BLaER1 (cell line): Measurements from ENCODE around the gene PDE1C.

ENCODE experiments used
- H3K27ac ChIP-seq: shearing (Covaris generic); formaldehyde crosslinking; 2 replicates; pipeline ENCODE4 v1.8.1; 2022
- H3K27me3 ChIP-seq: shearing (Covaris generic); formaldehyde crosslinking; 2 replicates; pipeline ENCODE4 v1.8.1; 2022
- H3K36me3 ChIP-seq: shearing (Covaris generic); formaldehyde crosslinking; 2 replicates; pipeline ENCODE4 v1.8.1; 2022
- H3K4me1 ChIP-seq: shearing (Covaris generic); formaldehyde crosslinking; 2 replicates; pipeline ENCODE4 v1.8.1; 2022
- H3K4me2 ChIP-seq: shearing (Covaris generic); formaldehyde crosslinking; 2 replicates; pipeline ENCODE4 v1.8.1; 2022
- H3K4me3 ChIP-seq: shearing (Covaris generic); formaldehyde crosslinking; 2 replicates; pipeline ENCODE4 v1.8.1; 2022
- H3K9ac ChIP-seq: shearing (Covaris generic); formaldehyde crosslinking; 2 replicates; pipeline ENCODE4 v1.8.1; 2022
- H3K9me3 ChIP-seq: shearing (Covaris generic); formaldehyde crosslinking; 2 replicates; pipeline ENCODE4 v1.8.1; 2022
- H4K20me1 ChIP-seq: shearing (Covaris generic); formaldehyde crosslinking; 2 replicates; pipeline ENCODE4 v1.8.1; 2022
- Cebpa-rat ChIP-seq: shearing (Covaris generic); IDR thresholded peaks from 2 replicates; pipeline ENCODE4 v1.8.1; 2022

The PDE1C gene

DNA sequence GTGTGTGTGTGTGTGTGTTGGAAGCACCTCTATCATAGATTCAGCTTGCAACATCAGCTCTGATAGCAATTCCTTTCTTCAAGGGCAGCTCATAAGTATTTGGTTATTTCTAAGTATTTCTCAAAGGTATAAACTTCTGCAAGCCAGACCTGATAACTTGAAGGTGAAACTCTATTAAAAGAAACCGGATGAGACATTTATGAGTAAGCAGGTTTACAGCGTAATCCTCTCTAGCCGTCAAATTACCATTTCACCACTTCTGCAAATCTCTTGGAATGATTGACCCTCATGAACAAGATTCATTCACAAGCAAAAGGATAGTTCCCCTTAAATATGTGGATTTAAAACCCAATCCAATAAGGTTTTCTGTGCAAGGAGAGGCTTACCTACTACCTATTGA, 23.1 kb downstream of the PDE1C start:
- H3K4me3 ChIP-seq, result no peak overlapping the region
- H3K9me3 ChIP-seq, result no peaks in the 10 kb centered on the region
- no peak overlapping the region for H3K9ac ChIP-seq
- no peaks in the 10 kb centered on the region for H3K36me3 ChIP-seq
- no peak overlapping the region for H3K27ac ChIP-seq
- H3K4me1 ChIP-seq, result peaks cover 34% of the 10 kb centered on the region
- no peak overlapping the region for H3K4me2 ChIP-seq
- H3K27me3 ChIP-seq, result no peaks in the 10 kb centered on the region
- no peaks in the 10 kb centered on the region for H4K20me1 ChIP-seq
- TF ChIP-seq Cebpa-rat, result no peak

DNA sequence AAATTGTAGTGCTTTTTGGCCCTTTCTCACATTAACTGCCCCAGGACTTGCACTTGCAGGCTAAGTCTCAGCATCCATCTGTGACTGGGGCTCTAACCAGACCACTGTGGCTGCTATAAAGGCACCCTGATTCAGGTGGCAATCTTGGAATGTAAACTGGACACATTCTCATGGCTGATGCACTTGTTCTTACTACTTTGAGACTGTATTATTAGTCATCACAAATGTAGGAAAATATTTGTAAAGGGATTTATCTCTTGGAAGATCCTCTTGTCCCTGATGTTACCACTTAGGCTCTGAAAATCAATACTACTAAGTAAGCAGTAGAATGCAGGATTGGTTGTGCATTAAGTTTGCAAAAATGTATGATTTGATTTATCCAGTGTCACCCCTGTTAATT, 25.0 kb downstream of the PDE1C start:
- Histone ChIP-seq H3K27me3 (no peaks in the 10 kb centered on the region), H3K9me3 (no peaks in the 10 kb centered on the region), H3K4me3 (no peak overlapping the region), H4K20me1 (no peaks in the 10 kb centered on the region), H3K36me3 (no peaks in the 10 kb centered on the region), H3K4me1 (peaks cover 46% of the 10 kb centered on the region), H3K27ac (no peak overlapping the region), H3K9ac (no peak overlapping the region), H3K4me2 (no peak overlapping the region)
- no peak for TF ChIP-seq Cebpa-rat

DNA sequence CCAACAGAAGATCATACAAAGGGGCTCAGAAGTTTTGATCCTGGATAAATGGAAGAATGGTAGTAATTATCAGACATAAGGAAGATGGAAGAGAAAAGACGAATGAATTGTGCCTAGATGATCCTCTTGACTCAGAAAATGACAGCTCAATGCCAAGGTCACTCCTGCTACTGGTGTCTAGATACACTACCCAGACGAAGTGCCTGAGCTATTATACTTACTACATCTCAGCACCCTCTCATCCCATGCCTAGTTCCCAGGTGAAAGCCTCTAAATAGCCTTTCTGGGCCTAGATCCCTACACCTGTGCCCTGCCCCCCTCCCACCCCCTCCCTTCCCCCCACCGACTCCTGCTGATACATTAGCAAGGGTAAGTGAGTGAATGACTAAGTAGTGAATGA, 25.5 kb downstream of the PDE1C start:
- Histone ChIP-seq H3K27me3 (no peaks in the 10 kb centered on the region), H4K20me1 (no peaks in the 10 kb centered on the region), H3K9me3 (no peaks in the 10 kb centered on the region), H3K4me3 (no peak overlapping the region), H3K36me3 (no peaks in the 10 kb centered on the region), H3K9ac (no peak overlapping the region), H3K4me2 (no peak overlapping the region), H3K27ac (no peak overlapping the region), H3K4me1 (peaks cover 42% of the 10 kb centered on the region)
- no peak for TF ChIP-seq Cebpa-rat

DNA sequence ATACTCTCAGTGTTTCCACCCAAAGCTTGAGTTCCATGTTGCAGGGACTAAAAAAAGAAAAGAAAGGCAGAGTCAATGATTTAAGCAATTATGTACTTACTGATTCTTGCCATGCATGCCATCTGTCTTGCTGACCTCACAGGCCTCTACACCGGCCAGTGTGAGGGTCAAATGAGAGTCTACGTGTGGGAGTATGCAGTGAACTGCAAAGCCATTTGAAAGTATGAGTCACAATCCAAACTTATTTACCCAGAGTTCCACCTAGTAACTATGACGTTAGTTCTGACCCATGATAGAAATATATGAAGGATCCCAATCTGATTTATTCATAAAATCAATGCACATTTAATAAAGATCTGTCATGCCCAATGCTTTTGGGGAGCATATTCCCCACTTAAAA, 26.5 kb downstream of the PDE1C start:
- no peak for TF ChIP-seq Cebpa-rat
- no peak overlapping the region for H3K27ac ChIP-seq
- no peak overlapping the region for H3K4me2 ChIP-seq

DNA sequence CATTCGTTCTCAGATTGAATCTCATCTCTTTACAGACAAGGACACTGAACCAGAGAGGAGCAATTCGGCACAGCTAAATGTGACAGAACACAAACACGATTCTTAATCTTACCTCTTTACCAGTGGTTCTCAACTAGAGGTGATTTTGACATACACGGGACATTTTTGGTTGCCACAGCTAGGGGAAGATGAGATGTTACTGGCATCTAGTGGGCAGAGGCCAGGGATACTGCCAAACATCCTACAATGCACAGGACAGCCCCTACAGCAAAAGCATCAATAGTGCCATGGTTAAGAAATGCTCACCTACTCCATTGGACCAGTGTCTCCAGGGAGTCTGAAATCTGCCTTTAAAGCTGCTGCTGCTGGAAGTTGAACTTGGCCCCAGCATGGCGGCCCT, 27.3 kb downstream of the PDE1C start:
- H3K27me3 ChIP-seq, result no peaks in the 10 kb centered on the region
- H3K36me3 ChIP-seq, result no peaks in the 10 kb centered on the region
- peaks cover 24% of the 10 kb centered on the region for H3K4me1 ChIP-seq
- no peak overlapping the region for H3K9ac ChIP-seq
- H3K9me3 ChIP-seq, result no peaks in the 10 kb centered on the region
- no peak for TF ChIP-seq Cebpa-rat
- no peaks in the 10 kb centered on the region for H4K20me1 ChIP-seq
- H3K4me3 ChIP-seq, result no peak overlapping the region
- peak overlapping the region; percentile 20; the same call in 1 of the 2 replicates for H3K4me2 ChIP-seq
- H3K27ac ChIP-seq, result no peak overlapping the region

More for the DNA sequence above, 26.5 kb downstream of the PDE1C start:
- H3K4me3 ChIP-seq, result no peak overlapping the region
- H3K36me3 ChIP-seq, result no peaks in the 10 kb centered on the region
- H3K9ac ChIP-seq, result no peak overlapping the region
- H4K20me1 ChIP-seq, result no peaks in the 10 kb centered on the region
- no peaks in the 10 kb centered on the region for H3K27me3 ChIP-seq
- H3K4me1 ChIP-seq, result peaks cover 32% of the 10 kb centered on the region
- H3K9me3 ChIP-seq, result no peaks in the 10 kb centered on the region

DNA sequence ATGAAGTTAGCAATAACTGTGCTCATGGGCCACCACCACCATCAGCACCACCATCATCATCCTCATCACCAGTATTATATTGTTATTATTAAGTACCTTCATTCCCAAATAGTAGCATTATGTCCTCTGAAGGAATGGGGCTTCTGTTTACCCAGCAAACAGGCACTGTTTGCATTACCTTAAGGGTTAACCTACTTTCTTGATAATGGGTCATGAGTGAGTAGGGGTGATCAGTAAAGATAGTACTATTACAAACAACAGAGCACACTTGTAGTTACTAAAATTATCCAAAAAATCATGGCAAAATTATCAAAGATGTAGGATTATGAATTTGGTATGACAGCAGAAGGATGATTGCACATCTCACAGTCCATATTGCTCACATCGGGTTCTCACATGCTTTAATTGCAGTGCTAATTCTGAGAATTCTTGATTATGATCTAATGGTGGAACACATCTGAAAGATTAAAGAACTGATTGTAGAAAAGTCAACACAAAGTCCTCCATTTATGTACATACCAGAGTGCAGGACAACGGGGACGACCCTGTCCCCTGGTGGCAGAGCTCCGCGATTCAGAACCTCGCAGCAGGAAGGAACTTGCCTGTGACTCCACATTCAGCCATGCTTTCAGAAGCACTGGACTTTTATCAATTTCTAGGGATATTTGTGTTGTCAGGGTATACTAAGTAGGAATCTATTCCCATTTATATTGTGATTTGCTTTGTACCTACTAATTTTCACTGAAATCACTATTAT, 31.0 kb downstream of the PDE1C start:
- H3K4me1 ChIP-seq, result peaks cover 21% of the 10 kb centered on the region
- no peak overlapping the region for H3K4me3 ChIP-seq

DNA sequence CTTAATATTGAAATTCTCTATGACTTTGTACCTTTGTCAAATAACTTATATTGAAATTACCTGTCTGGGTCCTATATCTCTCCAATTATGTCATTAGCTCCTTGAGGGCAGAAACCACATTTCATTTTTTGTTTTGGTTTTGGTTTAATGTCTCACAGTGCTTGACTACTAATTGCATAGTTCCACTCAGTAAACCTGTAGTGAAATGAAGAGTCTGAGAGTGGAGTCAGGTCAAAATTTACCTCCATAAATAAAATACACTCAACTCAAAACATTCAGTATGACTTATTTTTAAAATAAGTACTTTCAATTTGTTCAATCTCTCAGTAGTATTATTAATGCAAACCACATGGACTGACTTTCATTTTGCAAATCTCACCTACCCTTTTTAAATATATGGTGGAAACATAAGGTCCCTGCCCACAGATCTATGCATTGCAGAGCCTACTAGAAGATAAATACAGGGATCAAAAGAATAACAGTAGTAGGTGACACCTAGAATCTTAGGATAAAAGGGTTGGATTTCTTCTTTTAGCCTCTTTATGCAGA, 32.5 kb downstream of the PDE1C start:
- Histone ChIP-seq H3K4me1 (peaks cover 19% of the 10 kb centered on the region), H3K9ac (no peak overlapping the region), H4K20me1 (no peaks in the 10 kb centered on the region), H3K36me3 (no peaks in the 10 kb centered on the region), H3K27ac (no peak overlapping the region), H3K4me3 (no peak overlapping the region), H3K9me3 (no peaks in the 10 kb centered on the region), H3K4me2 (no peak overlapping the region), H3K27me3 (no peaks in the 10 kb centered on the region)
- no peak for TF ChIP-seq Cebpa-rat

More for the DNA sequence above, 31.0 kb downstream of the PDE1C start:
- Histone ChIP-seq H3K9me3 (no peaks in the 10 kb centered on the region), H3K36me3 (no peaks in the 10 kb centered on the region), H3K27me3 (no peaks in the 10 kb centered on the region), H3K27ac (no peak overlapping the region), H3K9ac (no peak overlapping the region), H4K20me1 (no peaks in the 10 kb centered on the region), H3K4me2 (no peak overlapping the region)
- TF ChIP-seq Cebpa-rat, result no peak

DNA sequence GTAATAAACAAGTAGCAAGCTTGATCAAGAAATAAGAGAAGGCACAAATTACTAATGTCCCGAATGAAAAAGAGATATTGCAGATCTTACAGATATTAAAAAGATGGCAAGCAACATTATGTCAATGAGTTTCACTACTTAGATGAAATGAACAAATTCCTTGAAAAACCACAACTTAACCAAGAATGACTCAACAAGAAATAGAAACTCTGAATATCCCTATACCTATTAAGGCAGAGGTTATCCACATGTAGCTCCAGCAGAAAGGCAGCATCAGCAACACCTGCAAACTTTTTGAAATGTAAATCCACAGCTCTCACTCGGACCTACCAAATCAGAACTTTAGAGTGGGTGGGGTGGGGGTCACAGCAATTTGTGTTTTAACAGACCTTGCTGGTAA, 33.6 kb downstream of the PDE1C start:
- Histone ChIP-seq H3K36me3 (no peaks in the 10 kb centered on the region), H3K4me1 (peaks cover 7% of the 10 kb centered on the region), H3K4me3 (no peak overlapping the region), H3K27me3 (no peaks in the 10 kb centered on the region), H4K20me1 (no peaks in the 10 kb centered on the region), H3K27ac (no peak overlapping the region), H3K4me2 (no peak overlapping the region), H3K9me3 (no peaks in the 10 kb centered on the region), H3K9ac (no peak overlapping the region)
- TF ChIP-seq Cebpa-rat, result no peak

DNA sequence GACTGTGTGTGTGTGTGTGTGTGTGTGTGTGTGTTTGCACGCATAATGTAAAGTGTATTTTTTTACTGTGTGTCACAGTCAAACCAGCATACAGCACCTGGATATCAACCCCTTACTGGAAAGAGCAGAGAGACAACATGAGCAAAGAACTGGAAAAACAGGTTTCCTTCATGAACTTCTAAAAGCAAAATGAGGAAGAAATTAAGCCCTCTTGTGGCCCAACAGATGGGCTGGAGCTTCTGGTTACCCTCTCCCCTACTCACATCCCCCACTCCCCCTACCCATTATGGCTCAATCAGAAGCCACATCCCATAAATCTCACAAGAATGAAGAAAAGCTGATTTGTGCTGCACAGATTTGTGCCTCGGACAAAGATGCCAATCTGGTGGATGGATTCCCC, 36.2 kb downstream of the PDE1C start:
- Histone ChIP-seq H3K9ac (no peak overlapping the region), H3K4me1 (no peaks in the 10 kb centered on the region), H3K36me3 (no peaks in the 10 kb centered on the region), H3K4me2 (no peak overlapping the region), H3K4me3 (no peak overlapping the region), H3K27me3 (no peaks in the 10 kb centered on the region), H3K9me3 (no peaks in the 10 kb centered on the region), H4K20me1 (no peaks in the 10 kb centered on the region), H3K27ac (no peak overlapping the region)
- TF ChIP-seq Cebpa-rat, result no peak

DNA sequence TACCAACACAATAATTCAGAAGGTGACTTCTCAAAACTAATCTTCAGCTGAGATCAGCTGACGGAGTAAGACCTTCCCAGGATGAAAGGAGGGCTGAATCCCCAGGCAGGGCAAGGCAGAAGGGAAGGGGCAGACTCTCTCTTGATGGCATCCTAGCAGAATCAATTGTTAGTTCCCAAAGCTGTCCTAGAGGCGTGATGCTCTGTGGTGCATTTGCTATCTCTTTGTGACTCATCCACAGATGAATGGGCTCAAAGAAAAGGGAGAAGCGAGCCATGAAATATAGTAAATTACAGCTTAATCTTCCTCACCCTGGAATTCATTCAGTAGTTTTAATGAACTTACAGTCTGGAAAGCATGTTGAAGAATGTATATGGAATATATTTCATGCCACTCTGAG, 37.2 kb downstream of the PDE1C start:
- Histone ChIP-seq H3K4me2 (no peak overlapping the region), H3K4me1 (no peaks in the 10 kb centered on the region), H3K4me3 (no peak overlapping the region), H3K27me3 (no peaks in the 10 kb centered on the region), H3K36me3 (no peaks in the 10 kb centered on the region), H4K20me1 (no peaks in the 10 kb centered on the region), H3K9ac (no peak overlapping the region), H3K27ac (no peak overlapping the region), H3K9me3 (no peaks in the 10 kb centered on the region)
- no peak for TF ChIP-seq Cebpa-rat

DNA sequence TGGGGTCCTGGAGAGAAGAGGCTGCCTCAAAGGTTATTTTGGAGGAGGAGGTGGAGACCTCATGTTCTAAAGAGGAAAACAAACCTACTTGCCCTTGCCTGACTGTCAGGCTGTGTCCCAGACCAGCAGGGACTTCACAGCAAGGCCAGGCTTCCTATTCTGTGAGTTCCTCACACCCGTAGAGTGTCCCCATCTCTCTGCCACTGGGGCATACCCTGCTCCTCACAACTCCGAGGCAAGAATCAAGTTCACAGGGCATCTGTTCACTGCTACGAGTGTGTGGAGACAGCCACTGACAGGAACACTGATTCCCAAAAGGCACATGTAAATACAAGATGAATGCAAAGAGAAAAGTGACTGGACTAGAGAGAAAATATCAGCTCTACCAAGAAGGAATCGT, 38.0 kb downstream of the PDE1C start:
- TF ChIP-seq Cebpa-rat, result no peak
- Histone ChIP-seq H3K4me1 (no peaks in the 10 kb centered on the region), H3K27ac (no peak overlapping the region), H3K4me2 (no peak overlapping the region), H4K20me1 (no peaks in the 10 kb centered on the region), H3K36me3 (no peaks in the 10 kb centered on the region), H3K9me3 (no peaks in the 10 kb centered on the region), H3K27me3 (no peaks in the 10 kb centered on the region), H3K4me3 (no peak overlapping the region), H3K9ac (no peak overlapping the region)
